Skeletal muscle tissue (tissue), 4 donors: ENCODE results near the gene FMN2. TPM values are rescaled to one million over a fixed set of nuclear protein-coding genes. Genes with fewer than 3 reads are reported as not detected.

Experiments used
- H3K27ac ChIP-seq: one replicate; pipeline ENCODE4 v1.7.0; 2013; ENCODE audit warnings: mild to moderate bottlenecking, low read depth, low read length, inconsistent platforms
- H3K27me3 ChIP-seq, 3 donors: one replicate each; pipeline ENCODE4 v1.7.0; 2013; ENCODE audit warnings: low read length in 3 of 3; ENCODE audit not compliant: control insufficient read depth in 3 of 3, insufficient read depth in 3 of 3
- H3K36me3 ChIP-seq, 3 donors: one replicate each; pipeline ENCODE4 v1.7.0; 2013; ENCODE audit warnings: low read length in 3 of 3; ENCODE audit not compliant: control insufficient read depth in 3 of 3, insufficient read depth in 3 of 3
- H3K4me1 ChIP-seq, 3 donors: one replicate each; pipeline ENCODE4 v1.7.0; 2013; ENCODE audit warnings: low read length in 3 of 3, mild to moderate bottlenecking in 3 of 3; ENCODE audit not compliant: control insufficient read depth in 3 of 3, insufficient read depth in 3 of 3
- H3K4me3 ChIP-seq, 3 donors: one replicate each; pipeline ENCODE4 v1.7.0; 2013; ENCODE audit warnings: low read length in 3 of 3
- H3K9ac ChIP-seq, 3 donors: one replicate each; pipeline ENCODE4 v1.7.0; 2013; ENCODE audit warnings: low read length in 3 of 3, mild to moderate bottlenecking in 3 of 3, moderate library complexity in 2 of 3, low read depth in 1 of 3
- H3K9me3 ChIP-seq, 3 donors: one replicate each; pipeline ENCODE4 v1.7.0; 2013; ENCODE audit warnings: low read length in 3 of 3; ENCODE audit not compliant: control insufficient read depth in 3 of 3
- total RNA-seq: library from RNA; depleted of rRNA; stranded (reverse); fragments of >200 nt; gene quantifications from one replicate; pipeline ENCODE4 v1.2.3, GENCODE V29; 2014
- donor health status: Osteomylitis.

The FMN2 gene
- total RNA-seq, 1 donor from 2014 or later = 2.1 TPM

DNA sequence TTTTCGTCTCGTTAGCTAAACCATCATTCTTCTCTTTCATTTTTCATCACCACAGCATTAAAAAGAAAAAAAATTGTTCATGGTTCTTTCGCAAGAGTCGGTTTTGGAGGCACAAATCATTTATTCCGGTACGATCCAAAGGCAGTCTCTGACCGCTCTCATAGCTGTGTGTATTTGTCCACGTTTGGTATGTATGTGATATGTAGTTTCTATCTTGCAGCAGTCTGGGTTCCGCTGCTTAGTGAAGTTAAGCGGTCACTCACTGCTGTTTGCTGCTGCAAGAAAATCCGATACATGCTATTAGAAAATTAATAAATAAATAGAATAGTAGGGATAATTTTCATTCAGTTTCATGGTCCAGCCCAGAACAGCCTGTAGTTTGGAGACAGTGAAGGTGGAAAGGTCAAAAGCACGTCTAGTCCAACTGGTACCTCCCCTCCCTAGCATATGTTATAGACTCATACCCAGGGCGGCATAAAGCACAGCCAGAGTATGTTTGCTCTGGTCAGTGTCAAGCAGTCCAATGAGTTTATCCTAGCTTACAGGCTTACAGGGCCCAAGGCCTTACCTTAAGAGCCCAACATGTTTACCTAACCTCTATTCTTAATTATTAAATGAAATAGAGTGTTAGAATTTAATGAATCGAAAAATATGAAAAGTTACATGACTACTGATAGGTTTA is 2.5 kb downstream of the FMN2 start:
- Histone ChIP-seq H3K4me1 (peaks cover 0 to 5% (median 0%) of the 10 kb centered on the region in 3 donors), H3K4me3 (no peak overlapping the region), H3K36me3 (no peaks in the 10 kb centered on the region), H3K27me3 (peaks cover 20 to 34% (median 25%) of the 10 kb centered on the region in 3 donors), H3K9me3 (no peaks in the 10 kb centered on the region), H3K27ac (no peak overlapping the region), H3K9ac (no peak overlapping the region)

DNA sequence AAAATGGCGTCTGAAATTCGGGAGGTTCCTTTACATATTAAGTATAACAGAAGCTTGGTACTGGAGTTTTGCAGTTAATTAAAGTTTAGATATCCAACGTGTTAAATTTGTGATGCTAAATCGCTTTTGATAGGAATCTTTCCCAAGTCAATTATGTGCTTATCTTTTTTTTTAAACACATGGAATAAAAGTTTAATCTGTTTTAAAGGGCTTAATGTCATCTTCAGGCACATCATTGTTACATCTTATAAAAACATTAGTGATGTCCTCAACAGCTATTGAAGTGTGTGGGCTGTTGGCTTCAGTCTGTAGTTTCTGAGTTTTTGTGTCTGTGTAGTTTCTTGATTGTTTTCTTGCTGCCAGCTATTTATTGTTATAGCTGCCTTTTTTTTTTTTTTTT is 5.3 kb downstream of the FMN2 start:
- no peak overlapping the region for H3K27ac ChIP-seq
- H3K4me1 ChIP-seq = peaks cover 0 to 5% (median 0%) of the 10 kb centered on the region in 3 donors
- H3K27me3 ChIP-seq = peaks cover 15 to 28% (median 19%) of the 10 kb centered on the region in 3 donors
- no peak overlapping the region for H3K4me3 ChIP-seq
- no peaks in the 10 kb centered on the region for H3K36me3 ChIP-seq
- H3K9ac ChIP-seq = no peak overlapping the region
- H3K9me3 ChIP-seq = no peaks in the 10 kb centered on the region

DNA sequence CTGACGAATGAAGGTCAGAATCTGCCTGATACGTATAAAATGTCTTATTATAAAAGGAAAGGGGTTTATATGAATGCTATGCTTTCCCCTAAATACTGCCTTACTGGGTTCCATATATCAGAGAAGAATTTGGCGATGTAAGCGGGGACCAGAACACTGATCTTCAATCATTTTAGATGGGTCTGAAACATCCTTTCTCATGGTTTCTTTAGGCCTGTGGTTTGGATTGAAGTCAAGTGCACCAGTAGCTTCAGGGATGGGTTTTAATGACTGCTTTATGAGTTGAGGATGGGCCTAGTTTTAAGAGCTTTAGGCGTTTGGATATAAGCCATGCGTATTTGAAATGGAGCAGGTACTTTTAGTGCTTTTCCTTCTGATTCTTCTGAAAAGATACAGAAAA is 6.9 kb downstream of the FMN2 start:
- Histone ChIP-seq H3K4me3 (no peak overlapping the region), H3K9me3 (no peaks in the 10 kb centered on the region), H3K27me3 (peaks cover 7 to 13% (median 8%) of the 10 kb centered on the region in 3 donors), H3K9ac (no peak overlapping the region), H3K36me3 (no peaks in the 10 kb centered on the region), H3K4me1 (no peaks in the 10 kb centered on the region), H3K27ac (no peak overlapping the region)

DNA sequence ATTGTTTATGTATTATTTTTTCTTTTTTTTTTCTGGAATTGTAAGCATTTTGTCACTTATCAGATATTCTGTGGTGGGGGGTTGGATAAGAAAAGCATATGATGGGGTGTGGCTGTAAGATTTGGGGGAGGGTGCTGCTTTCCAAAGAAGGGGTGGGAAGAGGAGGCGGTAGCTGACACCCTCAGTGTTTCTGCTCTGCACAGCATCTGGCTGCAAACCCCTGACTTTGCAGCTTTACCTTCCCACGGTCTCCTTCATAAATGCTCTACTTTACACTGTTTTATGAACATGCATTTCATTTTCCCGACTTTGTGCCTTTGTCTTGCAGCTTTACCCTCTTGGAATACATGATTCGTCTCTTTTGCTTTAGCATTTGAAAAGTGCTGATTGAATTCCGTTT is 7.6 kb downstream of the FMN2 start:
- Histone ChIP-seq H3K36me3 (no peaks in the 10 kb centered on the region), H3K4me1 (no peaks in the 10 kb centered on the region), H3K27ac (no peak overlapping the region), H3K9me3 (no peaks in the 10 kb centered on the region), H3K4me3 (no peak overlapping the region), H3K9ac (no peak overlapping the region), H3K27me3 (peaks cover under 1 to 5% (median 1%) of the 10 kb centered on the region in 3 donors)

DNA sequence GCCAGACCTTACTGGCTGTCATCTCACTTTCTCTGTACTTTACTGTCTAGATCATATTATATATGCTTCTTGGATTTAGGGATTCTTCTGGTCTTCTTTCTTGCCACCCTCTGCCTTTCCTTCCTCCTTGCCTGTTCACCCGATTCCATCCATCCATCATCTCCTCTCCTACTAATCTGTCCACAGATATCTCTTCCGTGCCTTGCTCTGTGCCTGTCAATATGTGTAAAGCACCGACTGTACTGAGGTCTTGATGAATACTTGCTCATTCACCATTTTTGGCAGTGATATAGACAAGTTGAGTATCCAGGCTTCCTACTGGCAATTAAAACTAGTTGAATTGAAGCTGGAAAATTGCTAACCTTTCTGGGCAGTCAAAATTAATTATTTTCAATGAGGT is 8.1 kb downstream of the FMN2 start:
- Histone ChIP-seq H3K9me3 (no peaks in the 10 kb centered on the region), H3K9ac (no peak overlapping the region), H3K36me3 (no peaks in the 10 kb centered on the region), H3K27me3 (peaks cover 0 to 4% (median 0%) of the 10 kb centered on the region in 3 donors), H3K27ac (no peak overlapping the region), H3K4me3 (no peak overlapping the region), H3K4me1 (no peaks in the 10 kb centered on the region)

DNA sequence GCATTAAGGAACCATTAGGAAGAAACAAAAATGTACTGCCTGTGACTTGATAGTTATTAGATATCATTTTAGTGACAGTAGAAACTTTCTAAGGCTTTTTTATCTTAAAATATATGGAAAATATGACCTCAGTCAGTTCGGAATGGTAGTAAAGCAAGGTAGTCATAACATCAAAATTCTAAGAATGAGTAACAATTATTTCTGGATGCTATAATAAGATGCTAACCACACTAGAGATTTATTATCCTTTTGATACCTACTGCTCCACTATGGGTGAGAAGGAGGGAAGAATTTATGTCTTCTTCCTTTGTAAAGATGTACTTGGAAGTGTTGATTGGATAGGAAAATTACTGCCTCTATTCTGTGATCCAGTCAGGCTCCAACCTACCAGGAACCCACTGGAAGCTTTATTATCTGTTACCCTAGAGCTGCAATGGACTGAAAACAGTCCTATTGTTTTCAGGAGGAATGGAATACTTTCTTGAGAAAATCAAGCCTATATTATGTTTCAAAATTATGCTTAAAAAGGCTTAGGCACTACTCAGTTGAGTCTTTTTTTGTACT is 8.8 kb downstream of the FMN2 start:
- no peak overlapping the region for H3K9ac ChIP-seq
- H3K36me3 ChIP-seq = no peaks in the 10 kb centered on the region
- H3K27me3 ChIP-seq = peaks cover 0 to under 1% (median 0%) of the 10 kb centered on the region in 3 donors
- no peak overlapping the region for H3K27ac ChIP-seq
- no peak overlapping the region for H3K4me3 ChIP-seq
- H3K4me1 ChIP-seq = no peaks in the 10 kb centered on the region
- no peaks in the 10 kb centered on the region for H3K9me3 ChIP-seq

DNA sequence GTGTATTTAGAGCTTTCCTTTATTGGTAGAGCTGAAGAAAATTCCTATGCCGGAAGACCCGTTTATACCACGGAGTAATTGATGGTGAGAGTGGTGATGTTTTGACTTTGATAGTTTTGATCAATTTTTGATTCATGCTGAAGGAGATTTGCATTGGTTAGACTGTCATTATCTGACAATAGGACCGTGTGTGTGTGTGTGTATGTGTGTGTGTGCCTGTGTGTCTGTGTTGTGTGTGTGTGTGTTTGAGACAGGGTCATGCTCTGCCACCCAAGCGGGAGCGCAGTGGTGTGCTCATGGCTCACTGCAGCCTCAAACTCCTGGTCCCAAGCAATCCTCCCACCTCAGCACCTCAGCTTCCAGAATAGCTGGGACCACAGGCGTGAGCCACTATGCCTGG is 9.6 kb downstream of the FMN2 start:
- H3K36me3 ChIP-seq = no peaks in the 10 kb centered on the region
- H3K27ac ChIP-seq = no peak overlapping the region
- H3K4me1 ChIP-seq = no peaks in the 10 kb centered on the region
- no peaks in the 10 kb centered on the region for H3K27me3 ChIP-seq
- H3K9me3 ChIP-seq = no peaks in the 10 kb centered on the region
- H3K9ac ChIP-seq = no peak overlapping the region
- no peak overlapping the region for H3K4me3 ChIP-seq

DNA sequence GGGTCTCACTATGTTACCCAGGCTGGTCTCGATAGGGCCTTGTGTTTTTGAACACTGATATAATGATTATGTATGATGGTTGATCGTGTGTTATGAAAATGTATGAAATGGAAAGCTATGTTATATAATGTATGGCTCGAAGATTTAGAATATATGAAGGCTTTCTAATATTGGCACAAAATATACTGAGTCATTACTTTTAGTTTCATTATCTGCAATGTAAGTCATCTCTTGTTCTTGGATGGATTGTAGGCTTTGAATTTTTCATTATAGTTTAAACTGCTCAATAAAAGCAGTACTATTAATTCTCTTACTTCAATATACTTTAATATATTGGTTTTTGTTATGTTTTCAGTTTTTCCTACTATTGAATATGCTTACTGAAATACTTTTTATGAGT is 10.1 kb downstream of the FMN2 start:
- Histone ChIP-seq H3K27ac (no peak overlapping the region), H3K4me1 (no peaks in the 10 kb centered on the region), H3K36me3 (no peaks in the 10 kb centered on the region), H3K4me3 (no peak overlapping the region), H3K27me3 (no peaks in the 10 kb centered on the region), H3K9ac (no peak overlapping the region), H3K9me3 (no peaks in the 10 kb centered on the region)

DNA sequence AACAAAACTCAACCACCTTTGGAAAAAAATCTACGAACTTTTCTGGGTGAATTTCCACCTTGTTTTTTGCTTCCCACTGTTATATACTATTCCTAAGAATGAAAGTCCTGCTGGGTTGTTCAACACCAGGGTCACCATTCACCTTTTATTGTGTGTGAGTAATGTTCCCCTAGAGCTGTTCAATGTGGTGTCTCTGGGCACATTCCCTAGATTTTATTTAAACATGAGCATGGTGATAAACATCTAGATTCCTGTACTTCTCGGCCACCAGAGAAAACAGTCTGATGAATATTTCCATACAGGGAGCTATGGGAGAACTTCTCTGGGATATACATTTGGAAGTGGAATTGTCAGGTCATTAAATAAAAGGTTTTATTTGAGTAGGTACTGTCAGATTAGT is 13.0 kb downstream of the FMN2 start:
- Histone ChIP-seq H3K4me1 (no peaks in the 10 kb centered on the region), H3K9ac (no peak overlapping the region), H3K27me3 (no peaks in the 10 kb centered on the region), H3K27ac (no peak overlapping the region), H3K9me3 (no peaks in the 10 kb centered on the region), H3K36me3 (no peaks in the 10 kb centered on the region), H3K4me3 (no peak overlapping the region)

DNA sequence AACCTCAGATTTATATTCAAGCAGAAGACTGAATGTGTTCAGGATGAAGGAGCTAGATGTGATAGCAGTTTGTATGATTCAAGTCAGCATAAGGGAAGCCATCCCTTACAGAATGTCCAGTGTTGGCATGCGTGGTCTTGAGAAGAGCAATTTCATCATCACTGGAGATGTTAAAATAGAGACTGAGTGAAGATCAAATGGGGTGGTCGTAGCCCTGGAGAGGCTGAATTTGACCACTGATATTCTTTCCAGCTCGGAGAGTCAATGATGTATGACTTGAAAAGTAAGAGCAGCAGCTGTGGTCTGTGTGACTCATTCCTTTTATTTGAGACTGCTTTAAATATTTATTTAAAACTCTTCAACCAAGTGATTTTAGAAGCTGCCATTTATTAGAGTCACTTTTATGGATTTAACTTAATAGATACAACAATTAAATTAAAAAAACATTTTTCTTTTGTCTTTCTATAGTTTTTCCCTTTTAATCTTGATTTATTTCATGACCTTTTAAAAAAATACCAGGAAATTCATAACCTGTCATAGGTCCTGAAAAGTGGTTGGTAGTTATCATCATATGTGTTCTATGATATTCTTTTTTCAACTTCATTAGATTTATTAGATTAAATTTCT is 15.5 kb downstream of the FMN2 start:
- H3K4me3 ChIP-seq = no peak overlapping the region
- no peak overlapping the region for H3K9ac ChIP-seq
- H3K9me3 ChIP-seq = no peaks in the 10 kb centered on the region
- H3K27me3 ChIP-seq = peaks cover 0 to 3% (median 0%) of the 10 kb centered on the region in 3 donors
- no peaks in the 10 kb centered on the region for H3K36me3 ChIP-seq
- H3K4me1 ChIP-seq = no peaks in the 10 kb centered on the region
- no peak overlapping the region for H3K27ac ChIP-seq
